Neural cell (in vitro differentiated cells): Measurements from ENCODE around the gene FA2H. TPM values are rescaled to one million over a fixed set of nuclear protein-coding genes. Genes with fewer than 3 reads are reported as not detected.

ENCODE experiments used
- H2AFZ ChIP-seq: fragments of 200-600, 300-800 bp; sonication (generic), shearing (Covaris generic); 2 replicates; pipeline ENCODE4 v1.6.0; 2014; ENCODE audit warnings: low read depth, mild to moderate bottlenecking, antibody characterized with exemption, low read length, moderate library complexity
- H3F3A ChIP-seq: fragments of 200-600 bp; shearing (Covaris generic); 2 replicates; pipeline ENCODE4 v1.6.1; 2016; ENCODE audit warnings: mild to moderate bottlenecking, moderate library complexity, mixed read lengths, antibody characterized with exemption, low read length; ENCODE audit not compliant: insufficient read depth, poor library complexity, severe bottlenecking
- H3K27ac ChIP-seq: fragments of 200-600, 300-800 bp; sonication (generic), shearing (Covaris generic); 2 replicates; pipeline ENCODE4 v1.5.1; 2014; ENCODE audit warnings: mild to moderate bottlenecking, low read length, moderate library complexity
- H3K27me3 ChIP-seq: fragments of 300-800, 200-600 bp; sonication (generic), shearing (Covaris generic); 2 replicates; pipeline ENCODE4 v1.6.0; 2014; ENCODE audit warnings: mild to moderate bottlenecking, low read depth, low read length, moderate library complexity; ENCODE audit not compliant: insufficient read depth
- H3K36me3 ChIP-seq: fragments of 300-800, 200-600 bp; sonication (generic), shearing (Covaris generic); 2 replicates; pipeline ENCODE4 v1.5.1; 2014; ENCODE audit warnings: mild to moderate bottlenecking, antibody characterized with exemption, low read length, moderate library complexity; ENCODE audit not compliant: insufficient read depth
- H3K4me2 ChIP-seq: fragments of 300-800, 200-600 bp; sonication (generic), shearing (Covaris generic); 2 replicates; pipeline ENCODE4 v1.6.0; 2014; ENCODE audit warnings: mild to moderate bottlenecking, low read length
- H3K4me3 ChIP-seq: fragments of 300-800, 200-600 bp; sonication (generic), shearing (Covaris generic); 2 replicates; pipeline ENCODE4 v1.5.1; 2014; ENCODE audit warnings: mild to moderate bottlenecking, low read length, moderate library complexity
- H3K79me2 ChIP-seq: fragments of 200-600 bp; shearing (Covaris generic); replicated peaks from 2 replicates; pipeline ENCODE4 v1.6.0; 2014; ENCODE audit warnings: mild to moderate bottlenecking, low read length, moderate library complexity; ENCODE audit not compliant: insufficient read depth
- H3K9ac ChIP-seq: fragments of 300-800, 200-600 bp; sonication (generic), shearing (Covaris generic); 2 replicates; pipeline ENCODE4 v1.6.1; 2016; ENCODE audit warnings: mild to moderate bottlenecking, low read length, mixed read lengths
- H3K9me2 ChIP-seq: fragments of 200-600 bp; shearing (Covaris generic); 2 replicates; pipeline ENCODE4 v1.6.1; 2016; ENCODE audit warnings: mild to moderate bottlenecking, low read length, mixed read lengths; ENCODE audit not compliant: insufficient read depth
- H3K9me3 ChIP-seq: fragments of 200-600, 300-800 bp; sonication (generic), shearing (Covaris generic); 2 replicates; pipeline ENCODE4 v1.6.1; 2016; ENCODE audit warnings: mild to moderate bottlenecking, mixed run types, low read length, moderate library complexity, mixed read lengths
- H4K20me1 ChIP-seq: fragments of 200-600 bp; shearing (Covaris generic); 2 replicates; pipeline ENCODE4 v1.6.1; 2016; ENCODE audit warnings: mild to moderate bottlenecking, mixed run types; ENCODE audit not compliant: insufficient read depth
- EP300 ChIP-seq: fragments of 450-650 bp; conservative IDR thresholded peaks from 2 replicates; pipeline ENCODE4 v1.6.1; 2014; ENCODE audit warnings: antibody characterized with exemption, mild to moderate bottlenecking, moderate library complexity; ENCODE audit not compliant: poor library complexity, severe bottlenecking
- EZH2 ChIP-seq: fragments of 200-600, 300-800 bp; shearing (Covaris generic), sonication (generic); IDR thresholded peaks from 2 replicates; pipeline ENCODE4 v1.6.1; 2014; ENCODE audit warnings: antibody characterized with exemption, low read length, borderline replicate concordance, mild to moderate bottlenecking; ENCODE audit not compliant: insufficient read depth, poor library complexity, severe bottlenecking
- MXI1 ChIP-seq: fragments of 450-650 bp; conservative IDR thresholded peaks from 2 replicates; pipeline ENCODE4 v1.6.1; 2014; ENCODE audit warnings: antibody characterized with exemption, mild to moderate bottlenecking; ENCODE audit not compliant: poor library complexity, severe bottlenecking
- POLR2AphosphoS5 ChIP-seq: IDR thresholded peaks from 2 replicates; pipeline ENCODE4 v1.6.1; 2012
- RAD21 ChIP-seq: fragments of 450-650 bp; conservative IDR thresholded peaks from 2 replicates; pipeline ENCODE4 v1.6.1; 2014; ENCODE audit warnings: antibody characterized with exemption, mild to moderate bottlenecking, moderate library complexity
- REST ChIP-seq: IDR thresholded peaks from 2 replicates; pipeline ENCODE4 v1.6.1; 2012; ENCODE audit warnings: borderline replicate concordance
- SMC3 ChIP-seq: fragments of 450-650 bp; conservative IDR thresholded peaks from 2 replicates; pipeline ENCODE4 v1.6.1; 2014; ENCODE audit warnings: antibody characterized with exemption, mild to moderate bottlenecking, moderate library complexity; ENCODE audit not compliant: poor library complexity
- TAF1 ChIP-seq: IDR thresholded peaks from 2 replicates; pipeline ENCODE4 v1.6.1; 2012; ENCODE audit warnings: low read depth
- polyA plus RNA-seq: library from polyadenylated mRNA; depleted of rRNA; stranded (reverse); fragments of >200 nt; gene quantifications from 2 replicates; pipeline ENCODE4 v1.2.3, GENCODE V29; 2014
- TF ChIP-seq, protein P1 (sequence below): fragments of 450-650 bp; IDR thresholded peaks from 2 replicates; pipeline ENCODE4 v1.5.1; 2014; ENCODE audit warnings: antibody characterized with exemption, mild to moderate bottlenecking, moderate library complexity; ENCODE audit not compliant: poor library complexity, severe bottlenecking

The FA2H gene
- polyA plus RNA-seq, 1 donor from 2014 or later = not detected

DNA sequence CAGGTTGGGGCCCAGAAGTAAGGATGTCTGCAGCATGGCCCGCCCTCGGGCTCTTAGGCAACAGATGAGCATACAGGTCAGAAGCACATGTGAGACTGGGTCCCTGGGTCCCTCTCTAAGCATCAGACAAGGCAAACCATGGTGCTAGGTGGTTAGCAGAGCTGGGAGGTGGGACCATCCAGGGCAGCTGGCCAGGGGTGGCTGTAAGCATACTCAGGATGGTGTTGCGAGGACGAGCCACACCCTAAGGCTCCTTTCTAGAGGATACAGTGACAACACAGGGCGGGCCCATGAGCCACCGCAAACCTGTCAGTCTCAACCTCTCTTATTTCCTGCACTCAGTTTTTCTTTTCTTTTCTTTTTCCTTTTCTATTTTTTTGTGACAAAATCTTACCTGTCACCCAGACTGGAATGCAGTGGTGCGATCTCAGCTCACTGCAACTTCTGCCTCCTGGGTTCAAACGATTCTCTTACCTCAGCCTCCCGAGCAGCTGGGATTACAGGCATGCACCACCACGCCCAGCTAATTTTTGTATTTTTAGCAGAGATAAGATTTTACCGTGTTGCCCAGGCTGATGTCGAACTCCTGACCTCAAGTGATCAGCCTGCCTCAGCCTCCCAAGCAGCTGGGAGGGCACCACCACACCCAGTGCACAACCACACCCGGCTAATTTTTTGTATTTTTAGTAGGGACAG, 3.6 kb downstream of the FA2H start:
- H3K9ac ChIP-seq = no peak overlapping the region
- H3K4me3 ChIP-seq = no peak overlapping the region
- TF ChIP-seq MXI1 = no peak
- no peak for TF ChIP-seq POLR2AphosphoS5
- TF ChIP-seq SMC3 = no peak

GRCh38 chr16:74769586-74770190, 4.9 kb downstream of the FA2H start:
- Histone ChIP-seq H3K79me2 (no peaks in the 10 kb centered on the region), H3K9me3 (no peaks in the 10 kb centered on the region), H3K36me3 (no peaks in the 10 kb centered on the region), H3K4me3 (no peak overlapping the region), H3F3A (no peaks in the 10 kb centered on the region), H3K4me2 (no peak overlapping the region), H3K27ac (no peak overlapping the region), H4K20me1 (no peaks in the 10 kb centered on the region), H3K9me2 (no peaks in the 10 kb centered on the region), H3K9ac (no peak overlapping the region), H3K27me3 (peaks cover 25% of the 10 kb centered on the region), H2AFZ (no peak overlapping the region)
- TF ChIP-seq MXI1 = no peak
- no peak for TF ChIP-seq SMC3
- TF ChIP-seq REST = no peak
- TF ChIP-seq EP300 = no peak
- no peak for TF ChIP-seq TAF1
- TF ChIP-seq EZH2 = no peak
- TF ChIP-seq POLR2AphosphoS5 = no peak
- TF ChIP-seq, protein P1, sequence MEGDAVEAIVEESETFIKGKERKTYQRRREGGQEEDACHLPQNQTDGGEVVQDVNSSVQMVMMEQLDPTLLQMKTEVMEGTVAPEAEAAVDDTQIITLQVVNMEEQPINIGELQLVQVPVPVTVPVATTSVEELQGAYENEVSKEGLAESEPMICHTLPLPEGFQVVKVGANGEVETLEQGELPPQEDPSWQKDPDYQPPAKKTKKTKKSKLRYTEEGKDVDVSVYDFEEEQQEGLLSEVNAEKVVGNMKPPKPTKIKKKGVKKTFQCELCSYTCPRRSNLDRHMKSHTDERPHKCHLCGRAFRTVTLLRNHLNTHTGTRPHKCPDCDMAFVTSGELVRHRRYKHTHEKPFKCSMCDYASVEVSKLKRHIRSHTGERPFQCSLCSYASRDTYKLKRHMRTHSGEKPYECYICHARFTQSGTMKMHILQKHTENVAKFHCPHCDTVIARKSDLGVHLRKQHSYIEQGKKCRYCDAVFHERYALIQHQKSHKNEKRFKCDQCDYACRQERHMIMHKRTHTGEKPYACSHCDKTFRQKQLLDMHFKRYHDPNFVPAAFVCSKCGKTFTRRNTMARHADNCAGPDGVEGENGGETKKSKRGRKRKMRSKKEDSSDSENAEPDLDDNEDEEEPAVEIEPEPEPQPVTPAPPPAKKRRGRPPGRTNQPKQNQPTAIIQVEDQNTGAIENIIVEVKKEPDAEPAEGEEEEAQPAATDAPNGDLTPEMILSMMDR = no peak
- no peak for TF ChIP-seq RAD21

More for the DNA sequence above, 3.6 kb downstream of the FA2H start:
- no peaks in the 10 kb centered on the region for H3K79me2 ChIP-seq
- H3K9me2 ChIP-seq = no peaks in the 10 kb centered on the region
- H3K27me3 ChIP-seq = peaks cover 34% of the 10 kb centered on the region
- no peak overlapping the region for H3K4me2 ChIP-seq
- H3F3A ChIP-seq = no peaks in the 10 kb centered on the region
- no peak overlapping the region for H2AFZ ChIP-seq
- H4K20me1 ChIP-seq = no peaks in the 10 kb centered on the region
- H3K36me3 ChIP-seq = no peaks in the 10 kb centered on the region
- H3K27ac ChIP-seq = no peak overlapping the region
- H3K9me3 ChIP-seq = no peaks in the 10 kb centered on the region
